Measurements from ENCODE around the gene ITGA5.

ITGA5 gene

GRCh38 chr12:54442961-54443360 is 23.9 kb upstream of the ITGA5 start:
- no peak overlapping the region for H3K4me3 ChIP-seq (ENCODE audit: low read depth, low read length)
- in situ Hi-C loops (cut with HindIII; ENCODE audit: low sequenced_read_pairs) = no loop called here
- TF ChIP-seq CTCF (IDR thresholded peaks at IDR 0.05; ENCODE audit: low read depth, low read length) = no peak
- no peak for DNase-seq (ENCODE audit: low read depth, low spot score)

- no peak for TF ChIP-seq CTCF (IDR thresholded peaks at IDR 0.05; ENCODE audit: low read depth, low read length)
- in situ Hi-C loops (cut with HindIII; ENCODE audit: low sequenced_read_pairs) = no loop called here
- no peak overlapping the region for H3K4me3 ChIP-seq (ENCODE audit: low read depth, low read length)
- peak; percentile 34 for DNase-seq (ENCODE audit: low read depth, low spot score)
Measured at GRCh38 chr12:54442099-54442498, 23.0 kb upstream of the ITGA5 start.

GRCh38 chr12:54439521-54440255 is 20.6 kb upstream of the ITGA5 start:
- peak; percentile 75 for DNase-seq (ENCODE audit: low read depth, low spot score)
- TF ChIP-seq CTCF (IDR thresholded peaks at IDR 0.05; ENCODE audit: low read depth, low read length) = peak; percentile 77
- H3K4me3 ChIP-seq (ENCODE audit: low read depth, low read length) = no peak overlapping the region
- in situ Hi-C loops (cut with HindIII; ENCODE audit: low sequenced_read_pairs) = no loop called here

GRCh38 chr12:54439096-54439495 is 20.0 kb upstream of the ITGA5 start:
- H3K4me3 ChIP-seq (ENCODE audit: low read depth, low read length) = no peak overlapping the region
- no peak for DNase-seq (ENCODE audit: low read depth, low spot score)
- in situ Hi-C loops (cut with HindIII; ENCODE audit: low sequenced_read_pairs) = no loop called here
- no peak for TF ChIP-seq CTCF (IDR thresholded peaks at IDR 0.05; ENCODE audit: low read depth, low read length)

- DNase-seq (ENCODE audit: low read depth, low spot score) = no peak
- TF ChIP-seq CTCF (IDR thresholded peaks at IDR 0.05; ENCODE audit: low read depth, low read length) = no peak
- in situ Hi-C loops (cut with HindIII; ENCODE audit: low sequenced_read_pairs) = no loop called here
- no peak overlapping the region for H3K4me3 ChIP-seq (ENCODE audit: low read depth, low read length)
Measured at GRCh38 chr12:54438517-54438916, 19.5 kb upstream of the ITGA5 start.

- DNase-seq (ENCODE audit: low read depth, low spot score) = no peak
- in situ Hi-C loops (cut with HindIII; ENCODE audit: low sequenced_read_pairs) = no loop called here
- TF ChIP-seq CTCF (IDR thresholded peaks at IDR 0.05; ENCODE audit: low read depth, low read length) = no peak
- H3K4me3 ChIP-seq (ENCODE audit: low read depth, low read length) = no peak overlapping the region
Measured at GRCh38 chr12:54437697-54438096, 18.6 kb upstream of the ITGA5 start.
